SK-N-SH (cell line): ENCODE measurements around the gene SPI1. TPM values are rescaled to one million over a fixed set of nuclear protein-coding genes. Genes with fewer than 3 reads are reported as not detected.
A peak's percentile ranks its signal among the peaks of the same experiment; 100 is the strongest.

Experiments
- CTCF ChIA-PET: fragments of 300-600, 350-600 bp; formaldehyde crosslinking; extraction: SDS; loops from one replicate; lab custom pipeline; 2021; lab: Yijun Ruan, JAX
- POLR2A ChIA-PET: fragments of 350-600 bp; sonication (Branson Sonifier 250); formaldehyde crosslinking; extraction: SDS; loops from one replicate; lab custom pipeline; 2020; ENCODE audit warnings: antibody characterized with exemption, inconsistent platforms; lab: Yijun Ruan, JAX
- DNase-seq: peaks from one replicate; pipeline ENCODE4 v3.0.0; 2012
- H2AFZ ChIP-seq: fragments of 200-600 bp; sonication (generic); 2 replicates; pipeline ENCODE4 v1.8.1; 2016; ENCODE audit warnings: antibody characterized with exemption, mild to moderate bottlenecking, low read depth
- H3F3A ChIP-seq: fragments of 200-600 bp; sonication (generic); replicated peaks from 2 replicates; pipeline ENCODE3; 2016; ENCODE audit warnings: antibody characterized with exemption, mild to moderate bottlenecking; ENCODE audit not compliant: insufficient read depth
- H3K27ac ChIP-seq, 2 experiments: fragments of 200-500 bp in 1 of 2; fragments of 200-600 bp in 1 of 2; sonication (Bioruptor generic) in 1 of 2; sonication (generic), shearing (Covaris generic) in 1 of 2; 2 replicates each; pipeline versions ENCODE4 v1.5.1 to v1.6.1; 2014 to 2016; ENCODE audit warnings: low read depth in 2 of 2, inconsistent platforms in 1 of 2, low read length in 1 of 2, mild to moderate bottlenecking in 1 of 2, mixed read lengths in 1 of 2
- H3K27me3 ChIP-seq: fragments of 200-600 bp; sonication (generic), shearing (Covaris generic); 2 replicates; pipeline ENCODE4 v1.6.1; 2016; ENCODE audit warnings: mixed run types; ENCODE audit not compliant: insufficient read depth
- H3K36me3 ChIP-seq, 2 experiments: fragments of 200-500 bp in 1 of 2; fragments of 200-600 bp in 1 of 2; sonication (Bioruptor generic) in 1 of 2; sonication (generic) in 1 of 2; replicated peaks in 1 of 2; 2 replicates each; pipeline versions ENCODE3 to v1.5.1; 2014 to 2016; ENCODE audit warnings: low read length in 1 of 2, mild to moderate bottlenecking in 1 of 2; ENCODE audit not compliant: insufficient read depth in 2 of 2, control insufficient read depth in 1 of 2
- H3K4me1 ChIP-seq, 2 experiments: fragments of 200-500 bp in 1 of 2; fragments of 200-600 bp in 1 of 2; sonication (Bioruptor generic) in 1 of 2; sonication (generic), shearing (Covaris generic) in 1 of 2; 2 replicates each; pipeline versions ENCODE4 v1.5.1 to v1.6.1; 2014 to 2016; ENCODE audit warnings: low read depth in 1 of 2, low read length in 1 of 2, mixed run types in 1 of 2; ENCODE audit not compliant: insufficient read depth in 2 of 2, control insufficient read depth in 1 of 2
- H3K4me2 ChIP-seq: fragments of 200-600 bp; sonication (generic), shearing (Covaris generic); 2 replicates; pipeline ENCODE4 v1.6.1; 2017; ENCODE audit warnings: mixed run types
- H3K4me3 ChIP-seq, 2 experiments: fragments of 200-500 bp in 1 of 2; fragments of 200-600 bp in 1 of 2; sonication (Bioruptor generic) in 1 of 2; sonication (generic), shearing (Covaris generic) in 1 of 2; 2 replicates each; pipeline versions ENCODE4 v1.5.1 to v1.8.1; 2014 to 2016; ENCODE audit warnings: low read depth in 2 of 2, inconsistent platforms in 1 of 2, low read length in 1 of 2, mild to moderate bottlenecking in 1 of 2, mixed read lengths in 1 of 2, moderate library complexity in 1 of 2
- H3K79me2 ChIP-seq: fragments of 200-600 bp; sonication (generic); 2 replicates; pipeline ENCODE4 v1.8.1; 2017; ENCODE audit warnings: mild to moderate bottlenecking; ENCODE audit not compliant: insufficient read depth
- H3K9ac ChIP-seq: fragments of 200-600 bp; sonication (generic); 2 replicates; pipeline ENCODE4 v1.6.1; 2017; ENCODE audit warnings: mixed run types
- H3K9me2 ChIP-seq: fragments of 200-600 bp; sonication (generic); 2 replicates; pipeline ENCODE4 v1.6.1; 2017; ENCODE audit warnings: mixed run types
- H3K9me3 ChIP-seq: fragments of 200-600 bp; sonication (generic); 2 replicates; pipeline ENCODE4 v1.6.1; 2017; ENCODE audit warnings: mixed run types, mild to moderate bottlenecking, moderate library complexity
- H4K20me1 ChIP-seq: fragments of 200-600 bp; sonication (generic); 2 replicates; pipeline ENCODE4 v1.6.1; 2017; ENCODE audit warnings: mild to moderate bottlenecking, mixed run types; ENCODE audit not compliant: insufficient read depth
- CHD2 ChIP-seq: fragments of 150-350 bp; IDR thresholded peaks from 2 replicates; pipeline ENCODE4 v1.6.1; 2018; ENCODE audit warnings: low read length; ENCODE audit not compliant: partially characterized antibody
- ELF1 ChIP-seq: IDR thresholded peaks from 2 replicates; pipeline ENCODE4 v1.4.0; 2012
- EP300 ChIP-seq, 2 experiments: IDR thresholded peaks; 2 replicates each; pipeline versions ENCODE4 v1.4.0 to v1.6.1; 2012; ENCODE audit warnings: borderline replicate concordance in 1 of 2, low read depth in 1 of 2, low read length in 1 of 2
- FOSL2 ChIP-seq: IDR thresholded peaks from 2 replicates; pipeline ENCODE4 v1.4.0; 2012; ENCODE audit warnings: low read depth, mild to moderate bottlenecking, moderate library complexity, borderline replicate concordance
- FOXM1 ChIP-seq: IDR thresholded peaks from 2 replicates; pipeline ENCODE4 v1.4.0; 2012; ENCODE audit warnings: low read depth, mild to moderate bottlenecking
- GABPA ChIP-seq: IDR thresholded peaks from 2 replicates; pipeline ENCODE4 v1.4.0; 2012; ENCODE audit warnings: low read depth, mild to moderate bottlenecking
- GATA2 ChIP-seq: sonication (generic); formaldehyde crosslinking; IDR thresholded peaks from 2 replicates; pipeline ENCODE4 v1.5.0; 2020; ENCODE audit warnings: mild to moderate bottlenecking, missing genetic modification reagents
- MXI1 ChIP-seq: IDR thresholded peaks from 2 replicates; pipeline ENCODE4 v1.6.1; 2012; ENCODE audit warnings: mild to moderate bottlenecking, low read depth, low read length, improper control_type of control experiment
- NFIC ChIP-seq: IDR thresholded peaks from 2 replicates; pipeline ENCODE4 v1.4.0; 2012; ENCODE audit warnings: borderline replicate concordance
- PBX3 ChIP-seq: IDR thresholded peaks from 2 replicates; pipeline ENCODE4; 2012
- RCOR1 ChIP-seq: fragments of 150-350 bp; IDR thresholded peaks from 2 replicates; pipeline ENCODE4 v1.6.1; 2017; ENCODE audit warnings: antibody characterized with exemption, low read length
- REST ChIP-seq: IDR thresholded peaks from 2 replicates; pipeline ENCODE4 v1.6.1; 2012; ENCODE audit warnings: mild to moderate bottlenecking, low read depth, low read length, moderate library complexity
- SIN3A ChIP-seq: IDR thresholded peaks from 2 replicates; pipeline ENCODE4 v1.6.1; 2012; ENCODE audit warnings: low read depth, mild to moderate bottlenecking, low read length, moderate library complexity, borderline replicate concordance
- SMC3 ChIP-seq: IDR thresholded peaks from 2 replicates; pipeline ENCODE4 v1.6.1; 2012; ENCODE audit warnings: low read depth, low read length, improper control_type of control experiment
- TAF1 ChIP-seq: IDR thresholded peaks from 2 replicates; pipeline ENCODE4 v1.6.1; 2012; ENCODE audit warnings: low read depth, mild to moderate bottlenecking, low read length, moderate library complexity, borderline replicate concordance
- TCF12 ChIP-seq: IDR thresholded peaks from 2 replicates; pipeline ENCODE4 v1.4.0; 2012
- USF1 ChIP-seq: IDR thresholded peaks from 2 replicates; pipeline ENCODE4 v1.4.0; 2012; ENCODE audit warnings: low read depth, borderline replicate concordance
- USF2 ChIP-seq: fragments of 150-350 bp; IDR thresholded peaks from 2 replicates; pipeline ENCODE4 v1.6.1; 2017; ENCODE audit warnings: antibody characterized with exemption, low read length, low read depth, borderline replicate concordance
- YY1 ChIP-seq: IDR thresholded peaks from 2 replicates; pipeline ENCODE4 v1.4.0; 2012; ENCODE audit warnings: low read depth, mild to moderate bottlenecking
- WGBS: methylation state at CpG from one replicate; pipeline ENCODE4 v1.1.6; 2017; ENCODE audit warnings: low lambda C conversion rate; 5-methylcytosine and 5-hydroxymethylcytosine counted together
- polyA plus RNA-seq, 3 experiments: library from polyadenylated mRNA; depleted of rRNA; stranded (reverse); fragments of >200 nt; gene quantifications; 2 replicates each; pipeline ENCODE4 v1.2.3, GENCODE V29; 2012

SPI1 gene
- polyA plus RNA-seq, 1 of the 3 experiments (the other 2 are of a cell fraction), result not detected

GRCh38 chr11:47351156-47352126, 26.9 kb downstream of the SPI1 start:
- Histone ChIP-seq H3K27ac (no peak overlapping the region), H3K9ac (no peak overlapping the region), H3K4me1 (peaks cover 0 to 10% of the 10 kb centered on the region in 2 experiments; a peak in 1 of 4 replicates), H3K27me3 (no peaks in the 10 kb centered on the region), H3K9me2 (no peaks in the 10 kb centered on the region), H3K4me3 (no peak overlapping the region), H3K36me3 (no peaks in the 10 kb centered on the region), H3K79me2 (no peaks in the 10 kb centered on the region), H3F3A (peaks cover under 1% of the 10 kb centered on the region), H2AFZ (no peak overlapping the region), H4K20me1 (no peaks in the 10 kb centered on the region), H3K9me3 (no peaks in the 10 kb centered on the region), H3K4me2 (no peak overlapping the region)
- peak; percentile 82 for DNase-seq
- 83% methylated on average over 26 of the region's 29 CpGs for WGBS
- ChIA-PET CTCF (interaction anchor here (1.3 to 4.7 kb wide), 4 partner anchors 21 to 173 kb away, joined by 4 to 28 read pairs (median 8); partner anchors contain the start of gene NR1H3), POLR2A (interaction anchor here (0.5 to 0.9 kb wide), 2 partner anchors 103 to 166 kb away, joined by 3 to 4 read pairs; partner anchors contain the start of gene ACP2)
- TF ChIP-seq CHD2 (peak; percentile 51), YY1 (no peak), USF2 (no peak), FOXM1 (no peak), GATA2 (CRISPR knock-in tag) (peak; percentile 35; the same call in 1 of the 2 replicates), TCF12 (no peak), PBX3 (no peak), RCOR1 (no peak), GABPA (no peak), USF1 (no peak)

- Histone ChIP-seq H3K79me2 (no peaks in the 10 kb centered on the region), H2AFZ (no peak overlapping the region), H3K9me3 (no peaks in the 10 kb centered on the region), H3K4me1 (peaks cover 0 to 7% of the 10 kb centered on the region in 2 experiments; a peak in 1 of 4 replicates), H3K4me3 (no peak overlapping the region), H3K36me3 (no peaks in the 10 kb centered on the region), H3K27me3 (no peaks in the 10 kb centered on the region), H3K4me2 (no peak overlapping the region), H3F3A (no peaks in the 10 kb centered on the region), H4K20me1 (no peaks in the 10 kb centered on the region), H3K9me2 (no peaks in the 10 kb centered on the region), H3K9ac (no peak overlapping the region), H3K27ac (no peak overlapping the region)
- WGBS, result 68% methylated on average over 5 of the region's 9 CpGs
- ChIA-PET CTCF (interaction anchor here (1.3 to 4.7 kb wide), 4 partner anchors 20 to 166 kb away, joined by 4 to 28 read pairs (median 4); partner anchors contain the start of gene NR1H3), POLR2A (no interaction called here)
- DNase-seq, result no peak
- no peak for TF ChIP-seq EP300 (IDR thresholded peaks at IDR 0.05; ENCODE audit: borderline replicate concordance in 1 of 2, low read depth in 1 of 2, low read length in 1 of 2)
- no peak for TF ChIP-seq MXI1
- no peak for TF ChIP-seq FOXM1
- TF ChIP-seq USF2, result no peak
- no peak for TF ChIP-seq GABPA
- TF ChIP-seq RCOR1, result no peak
- TF ChIP-seq TAF1, result no peak
- no peak for TF ChIP-seq NFIC
- no peak for TF ChIP-seq REST
- TF ChIP-seq FOSL2, result no peak
- no peak for TF ChIP-seq SMC3
- TF ChIP-seq SIN3A, result no peak
- TF ChIP-seq TCF12, result no peak
- no peak for TF ChIP-seq ELF1
Observed at GRCh38 chr11:47350315-47350714, 28.0 kb downstream of the SPI1 start.
